Measurements from ENCODE around the gene SRGN. TPM values are rescaled to one million over a fixed set of nuclear protein-coding genes. Genes with fewer than 3 reads are reported as not detected.

SRGN gene
- total RNA-seq, 1 donor from 2014 or later = 117 TPM

- peaks cover 23% of the 10 kb centered on the region for H3K4me1 ChIP-seq
- no peaks in the 10 kb centered on the region for H3K36me3 ChIP-seq
- H3K4me3 ChIP-seq = peak within 1 kb of the TSS; percentile 65 to 97
- intact Hi-C loops (cut with DNase I) = no loop called here
- H3K27me3 ChIP-seq = no peaks in the 10 kb centered on the region
- no peaks in the 10 kb centered on the region for H3K9me3 ChIP-seq
- peak within 1 kb of the TSS; percentile 96 for H3K27ac ChIP-seq
- peak; percentile 99 for DNase-seq (ENCODE audit: extremely low spot score in 2 of 2)
- TF ChIP-seq, protein P1, sequence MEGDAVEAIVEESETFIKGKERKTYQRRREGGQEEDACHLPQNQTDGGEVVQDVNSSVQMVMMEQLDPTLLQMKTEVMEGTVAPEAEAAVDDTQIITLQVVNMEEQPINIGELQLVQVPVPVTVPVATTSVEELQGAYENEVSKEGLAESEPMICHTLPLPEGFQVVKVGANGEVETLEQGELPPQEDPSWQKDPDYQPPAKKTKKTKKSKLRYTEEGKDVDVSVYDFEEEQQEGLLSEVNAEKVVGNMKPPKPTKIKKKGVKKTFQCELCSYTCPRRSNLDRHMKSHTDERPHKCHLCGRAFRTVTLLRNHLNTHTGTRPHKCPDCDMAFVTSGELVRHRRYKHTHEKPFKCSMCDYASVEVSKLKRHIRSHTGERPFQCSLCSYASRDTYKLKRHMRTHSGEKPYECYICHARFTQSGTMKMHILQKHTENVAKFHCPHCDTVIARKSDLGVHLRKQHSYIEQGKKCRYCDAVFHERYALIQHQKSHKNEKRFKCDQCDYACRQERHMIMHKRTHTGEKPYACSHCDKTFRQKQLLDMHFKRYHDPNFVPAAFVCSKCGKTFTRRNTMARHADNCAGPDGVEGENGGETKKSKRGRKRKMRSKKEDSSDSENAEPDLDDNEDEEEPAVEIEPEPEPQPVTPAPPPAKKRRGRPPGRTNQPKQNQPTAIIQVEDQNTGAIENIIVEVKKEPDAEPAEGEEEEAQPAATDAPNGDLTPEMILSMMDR (IDR thresholded peaks at IDR 0.05) = peak in 2 of 3 experiments; percentile 3 to 8
- peak; percentile 97 to 100 for TF ChIP-seq POLR2AphosphoS5 (IDR thresholded peaks at IDR 0.05; ENCODE audit: insufficient read depth in 1 of 2, low read depth in 1 of 2)
- TF ChIP-seq POLR2A (IDR thresholded peaks at IDR 0.05) = peak; percentile 37 to 94
Observed at GRCh38 chr10:69123747-69124562, 36.1 kb downstream of the SRGN start, which contains the start of gene VPS26A. Gene VPS26A, plus strand, starts transcription at chr10:69124178. Its CDS starts 100 bp downstream, at chr10:69124278.

DNA sequence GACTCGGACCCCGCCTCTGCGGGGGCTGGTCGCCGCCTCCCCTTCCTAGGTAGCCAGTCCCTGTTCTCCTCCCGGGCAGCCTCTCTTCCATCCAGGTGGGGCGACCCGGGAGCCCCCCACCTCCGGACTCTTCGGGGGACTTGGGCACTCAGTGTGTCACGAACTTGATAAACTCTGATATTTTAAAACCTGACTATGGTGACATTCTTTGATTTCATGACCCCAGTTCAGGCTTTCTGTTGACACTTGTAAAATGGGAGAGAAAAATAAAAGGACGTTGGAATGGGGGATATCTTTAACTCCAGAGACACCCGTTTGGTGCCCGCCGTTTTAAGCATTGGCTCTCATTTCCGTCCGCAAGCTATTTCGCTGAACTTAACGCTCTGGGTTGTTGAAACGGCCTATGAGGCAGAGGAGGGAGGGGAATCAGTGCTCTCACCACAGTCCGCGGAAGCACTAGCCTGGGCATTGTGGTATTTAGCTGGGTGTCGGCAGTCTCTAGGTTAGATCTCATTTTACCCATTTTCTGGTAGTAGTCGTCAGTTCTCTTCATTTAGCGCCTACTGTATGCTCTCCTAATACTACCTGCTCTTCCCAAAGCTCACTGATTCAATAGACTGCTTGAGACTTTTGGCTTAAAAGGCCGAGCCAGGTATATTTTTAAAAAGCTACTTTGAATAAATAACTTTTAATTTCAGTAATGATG lies 36.8 kb downstream of the SRGN start:
- DNase-seq (ENCODE audit: extremely low spot score in 2 of 2) = no peak
- no peak for TF ChIP-seq POLR2AphosphoS5 (IDR thresholded peaks at IDR 0.05; ENCODE audit: insufficient read depth in 1 of 2, low read depth in 1 of 2)
- TF ChIP-seq POLR2A (IDR thresholded peaks at IDR 0.05) = no peak
- TF ChIP-seq, protein P1 (IDR thresholded peaks at IDR 0.05) = no peak
- no peaks in the 10 kb centered on the region for H3K27me3 ChIP-seq
- no peaks in the 10 kb centered on the region for H3K36me3 ChIP-seq
- intact Hi-C loops (cut with DNase I) = no loop called here
- peak overlapping the region; percentile 65 to 97 for H3K4me3 ChIP-seq
- peak overlapping the region; percentile 96 for H3K27ac ChIP-seq
- H3K4me1 ChIP-seq = peaks cover 30% of the 10 kb centered on the region
- no peaks in the 10 kb centered on the region for H3K9me3 ChIP-seq

GRCh38 chr10:69125554-69125953 lies 37.7 kb downstream of the SRGN start:
- Histone ChIP-seq H3K4me3 (peak overlapping the region; percentile 65 to 97), H3K4me1 (peaks cover 36% of the 10 kb centered on the region), H3K27me3 (no peaks in the 10 kb centered on the region), H3K9me3 (no peaks in the 10 kb centered on the region), H3K36me3 (no peaks in the 10 kb centered on the region), H3K27ac (peak overlapping the region; percentile 96)
- DNase-seq (ENCODE audit: extremely low spot score in 2 of 2) = no peak
- intact Hi-C loops (cut with DNase I) = no loop called here
- TF ChIP-seq POLR2A (IDR thresholded peaks at IDR 0.05) = no peak
- TF ChIP-seq, protein P1 (IDR thresholded peaks at IDR 0.05) = no peak
- TF ChIP-seq POLR2AphosphoS5 (IDR thresholded peaks at IDR 0.05; ENCODE audit: insufficient read depth in 1 of 2, low read depth in 1 of 2) = no peak

DNA sequence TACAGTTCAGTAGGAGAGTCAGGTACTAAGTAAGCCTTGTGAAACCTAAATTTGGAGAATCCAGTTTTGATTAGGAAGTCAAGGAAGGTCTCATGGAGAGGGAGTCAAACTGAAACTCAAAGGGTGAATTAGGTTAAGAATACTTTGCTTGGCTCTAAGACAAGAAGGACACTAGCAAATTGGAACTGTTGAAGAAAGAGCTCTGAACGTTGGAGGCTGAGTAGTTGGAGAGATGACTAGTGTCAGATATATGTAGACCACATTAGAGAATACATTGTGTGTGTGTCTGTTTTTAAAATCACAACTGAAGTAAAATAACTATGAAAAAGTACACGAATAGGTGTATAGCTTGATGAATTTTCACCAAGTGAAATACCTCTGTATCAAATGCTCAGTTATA lies 42.3 kb downstream of the SRGN start:
- intact Hi-C loops (cut with DNase I) = no loop called here
- H3K9me3 ChIP-seq = no peaks in the 10 kb centered on the region
- TF ChIP-seq, protein P1 (IDR thresholded peaks at IDR 0.05) = no peak
- no peak for TF ChIP-seq POLR2A (IDR thresholded peaks at IDR 0.05)
- TF ChIP-seq POLR2AphosphoS5 (IDR thresholded peaks at IDR 0.05; ENCODE audit: insufficient read depth in 1 of 2, low read depth in 1 of 2) = no peak
- no peak for DNase-seq (ENCODE audit: extremely low spot score in 2 of 2)
- no peak overlapping the region for H3K27ac ChIP-seq
- no peaks in the 10 kb centered on the region for H3K36me3 ChIP-seq
- H3K4me3 ChIP-seq = no peak overlapping the region
- peaks cover 32% of the 10 kb centered on the region for H3K4me1 ChIP-seq
- no peaks in the 10 kb centered on the region for H3K27me3 ChIP-seq
